Neural progenitor cell (in vitro differentiated cells): ENCODE results near the gene SBK2. TPM values are rescaled to one million over a fixed set of nuclear protein-coding genes. Genes with fewer than 3 reads are reported as not detected.

ENCODE experiments used
- DNase-seq: peaks from one replicate; pipeline ENCODE4 v3.0.0-alpha.2; 2016; ENCODE audit warnings: low spot score
- H2AFZ ChIP-seq: fragments of 200-600 bp; sonication (generic); replicated peaks from 2 replicates; pipeline ENCODE4 v1.6.1; 2016; ENCODE audit warnings: antibody characterized with exemption
- H3F3A ChIP-seq: fragments of 200-600 bp; sonication (generic); 2 replicates; pipeline ENCODE4 v1.6.1; 2016; ENCODE audit warnings: antibody characterized with exemption, low read depth
- H3K27ac ChIP-seq: fragments of 200-600 bp; sonication (generic); 2 replicates; pipeline ENCODE4 v1.5.1; 2016; ENCODE audit warnings: mild to moderate bottlenecking
- H3K27me3 ChIP-seq: fragments of 200-600 bp; sonication (generic); 2 replicates; pipeline ENCODE4 v1.6.1; 2016; ENCODE audit warnings: mild to moderate bottlenecking, moderate library complexity
- H3K36me3 ChIP-seq: fragments of 200-600 bp; sonication (generic); 2 replicates; pipeline ENCODE4 v1.5.1; 2016
- H3K4me1 ChIP-seq: fragments of 200-600 bp; sonication (generic); 2 replicates; pipeline ENCODE4 v1.6.1; 2016; ENCODE audit warnings: mixed run types
- H3K4me2 ChIP-seq: fragments of 200-600 bp; sonication (generic); 2 replicates; pipeline ENCODE4 v1.6.1; 2016
- H3K4me3 ChIP-seq: fragments of 200-600 bp; sonication (generic); 2 replicates; pipeline ENCODE4 v1.5.1; 2016
- H3K79me2 ChIP-seq: fragments of 200-600 bp; sonication (generic); 2 replicates; pipeline ENCODE4 v1.6.1; 2016; ENCODE audit warnings: low read depth
- H3K9ac ChIP-seq: fragments of 200-600 bp; sonication (generic); 2 replicates; pipeline ENCODE4 v1.6.1; 2016
- H3K9me3 ChIP-seq: fragments of 200-600 bp; sonication (generic); 2 replicates; pipeline ENCODE4 v1.5.1; 2016; ENCODE audit warnings: low read depth
- H4K20me1 ChIP-seq: fragments of 200-600 bp; sonication (generic); 2 replicates; pipeline ENCODE4 v1.6.1; 2016; ENCODE audit warnings: low read depth
- H3K27ac Mint-ChIP-seq: 3 replicates; pipeline ENCODE4 v1.8.0; 2021; ENCODE audit warnings: mixed read lengths
- H3K27me3 Mint-ChIP-seq: 2 replicates; pipeline ENCODE4 v1.8.0; 2022; ENCODE audit warnings: low read depth, mild to moderate bottlenecking, inconsistent platforms, moderate library complexity, mixed read lengths; ENCODE audit not compliant: insufficient read depth
- H3K36me3 Mint-ChIP-seq: 3 replicates; pipeline ENCODE4 v1.8.0; 2021; ENCODE audit warnings: mixed read lengths
- H3K4me1 Mint-ChIP-seq: 3 replicates; pipeline ENCODE4 v1.8.0; 2021; ENCODE audit warnings: mixed read lengths
- H3K4me3 Mint-ChIP-seq: 3 replicates; pipeline ENCODE4 v1.8.0; 2021; ENCODE audit warnings: mild to moderate bottlenecking, moderate library complexity, mixed read lengths
- H3K9me3 Mint-ChIP-seq: 3 replicates; pipeline ENCODE4 v1.8.0; 2020; ENCODE audit warnings: mixed read lengths
- EZH2 ChIP-seq: fragments of 200-600 bp; sonication (generic); IDR thresholded peaks from 2 replicates; pipeline ENCODE4 v1.6.1; 2017; ENCODE audit warnings: antibody characterized with exemption, mild to moderate bottlenecking, moderate library complexity
- EZH2phosphoT487 ChIP-seq: fragments of 200-600 bp; sonication (generic); IDR thresholded peaks from 2 replicates; pipeline ENCODE4 v1.6.1; 2017; ENCODE audit warnings: antibody characterized with exemption
- total RNA-seq: library from RNA; depleted of rRNA; stranded (reverse); fragments of >200 nt; gene quantifications from 2 replicates; pipeline ENCODE4 v1.2.3, GENCODE V29; 2015; ENCODE audit warnings: low replicate concordance
- TF ChIP-seq, protein P1 (sequence below): fragments of 200-600 bp; sonication (generic); IDR thresholded peaks from 2 replicates; pipeline ENCODE4 v1.5.1; 2017; ENCODE audit warnings: antibody characterized with exemption, mild to moderate bottlenecking

Gene SBK2
- total RNA-seq, 1 donor from 2014 or later, result not detected

DNA sequence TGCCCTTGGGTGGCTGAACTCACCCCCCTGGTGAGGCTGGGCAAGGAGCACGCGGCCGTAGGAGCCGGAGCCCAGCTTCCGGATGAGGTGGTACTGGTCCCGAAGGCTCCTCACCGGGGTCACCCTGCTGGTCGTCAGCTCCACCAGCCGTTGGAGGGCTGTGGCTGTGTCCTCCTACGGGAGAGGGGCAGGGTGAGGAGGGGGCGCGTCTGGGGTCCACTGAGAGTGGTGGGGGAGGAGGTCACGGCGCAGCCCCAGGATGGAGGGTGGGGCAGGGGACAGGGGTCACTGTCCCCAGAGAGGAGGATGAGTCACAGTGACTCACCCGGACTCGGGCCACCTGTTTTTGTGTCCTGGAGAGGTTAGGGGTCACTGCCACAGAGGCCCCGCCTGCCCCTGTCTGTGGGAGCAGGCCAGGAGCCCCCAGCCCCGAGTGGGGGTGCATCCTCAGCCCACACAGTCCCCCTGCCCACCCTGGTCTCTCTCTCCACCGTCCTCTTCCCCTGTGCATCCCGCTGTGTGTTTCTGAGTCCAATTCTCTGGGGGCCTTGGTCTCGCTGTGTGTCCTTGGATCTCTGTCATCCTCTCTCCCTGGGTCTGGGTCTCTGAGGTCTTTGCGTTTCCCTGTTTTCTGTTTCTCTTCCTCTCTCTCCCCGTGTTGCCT lies 8.0 kb upstream of the SBK2 start:
- Mint-ChIP-seq H3K4me1 (peaks cover 29% of the 10 kb centered on the region), H3K9me3 (peaks cover 8% of the 10 kb centered on the region), H3K4me3 (no peak overlapping the region), H3K36me3 (peaks cover 3% of the 10 kb centered on the region), H3K27ac (peak overlapping the region; percentile 91), H3K27me3 (peaks cover 14% of the 10 kb centered on the region)
- H2AFZ ChIP-seq, result no peak overlapping the region
- H3K27me3 ChIP-seq, result no peaks in the 10 kb centered on the region
- peaks cover 19% of the 10 kb centered on the region for H3F3A ChIP-seq
- H3K36me3 ChIP-seq, result no peaks in the 10 kb centered on the region
- no peak for DNase-seq
- H3K9ac ChIP-seq, result no peak overlapping the region
- H3K79me2 ChIP-seq, result no peaks in the 10 kb centered on the region
- no peaks in the 10 kb centered on the region for H4K20me1 ChIP-seq
- peaks cover 34% of the 10 kb centered on the region for H3K4me1 ChIP-seq
- peak overlapping the region; percentile 49 for H3K4me2 ChIP-seq
- no peak overlapping the region for H3K27ac ChIP-seq
- no peaks in the 10 kb centered on the region for H3K9me3 ChIP-seq
- TF ChIP-seq EZH2, result no peak
- TF ChIP-seq EZH2phosphoT487, result no peak
- TF ChIP-seq, protein P1, sequence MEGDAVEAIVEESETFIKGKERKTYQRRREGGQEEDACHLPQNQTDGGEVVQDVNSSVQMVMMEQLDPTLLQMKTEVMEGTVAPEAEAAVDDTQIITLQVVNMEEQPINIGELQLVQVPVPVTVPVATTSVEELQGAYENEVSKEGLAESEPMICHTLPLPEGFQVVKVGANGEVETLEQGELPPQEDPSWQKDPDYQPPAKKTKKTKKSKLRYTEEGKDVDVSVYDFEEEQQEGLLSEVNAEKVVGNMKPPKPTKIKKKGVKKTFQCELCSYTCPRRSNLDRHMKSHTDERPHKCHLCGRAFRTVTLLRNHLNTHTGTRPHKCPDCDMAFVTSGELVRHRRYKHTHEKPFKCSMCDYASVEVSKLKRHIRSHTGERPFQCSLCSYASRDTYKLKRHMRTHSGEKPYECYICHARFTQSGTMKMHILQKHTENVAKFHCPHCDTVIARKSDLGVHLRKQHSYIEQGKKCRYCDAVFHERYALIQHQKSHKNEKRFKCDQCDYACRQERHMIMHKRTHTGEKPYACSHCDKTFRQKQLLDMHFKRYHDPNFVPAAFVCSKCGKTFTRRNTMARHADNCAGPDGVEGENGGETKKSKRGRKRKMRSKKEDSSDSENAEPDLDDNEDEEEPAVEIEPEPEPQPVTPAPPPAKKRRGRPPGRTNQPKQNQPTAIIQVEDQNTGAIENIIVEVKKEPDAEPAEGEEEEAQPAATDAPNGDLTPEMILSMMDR, result no peak
- H3K4me3 ChIP-seq, result no peak overlapping the region

DNA sequence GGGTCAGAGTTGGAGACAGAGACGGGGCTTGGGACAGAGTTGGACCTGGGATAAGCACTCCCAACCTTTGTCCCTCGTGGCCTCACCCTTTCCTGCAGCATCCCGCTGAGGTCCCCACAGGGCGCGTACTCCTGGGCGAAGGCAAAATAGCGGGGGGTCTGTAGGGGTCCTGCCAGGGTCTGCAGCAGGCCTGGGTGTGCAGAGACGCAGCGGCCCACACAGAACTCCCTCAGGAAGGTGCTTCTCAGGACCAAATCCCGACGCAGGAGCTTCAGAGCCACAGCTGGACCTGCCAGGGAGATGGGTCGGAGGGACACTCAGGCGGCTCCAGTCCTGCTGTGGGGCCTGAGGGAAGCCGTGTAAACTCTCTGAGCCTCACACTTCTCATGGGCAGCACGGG lies 7.1 kb upstream of the SBK2 start:
- Mint-ChIP-seq H3K4me3 (no peak overlapping the region), H3K36me3 (peaks cover 3% of the 10 kb centered on the region), H3K9me3 (peaks cover 8% of the 10 kb centered on the region), H3K27ac (peak overlapping the region; percentile 3), H3K4me1 (peaks cover 25% of the 10 kb centered on the region), H3K27me3 (peaks cover 18% of the 10 kb centered on the region)
- H3K9me3 ChIP-seq, result no peaks in the 10 kb centered on the region
- no peaks in the 10 kb centered on the region for H4K20me1 ChIP-seq
- no peak overlapping the region for H3K9ac ChIP-seq
- no peaks in the 10 kb centered on the region for H3K79me2 ChIP-seq
- H3K4me1 ChIP-seq, result peaks cover 32% of the 10 kb centered on the region
- no peak for TF ChIP-seq EZH2phosphoT487
- H3K4me3 ChIP-seq, result no peak overlapping the region
- DNase-seq, result no peak
- no peak overlapping the region for H3K4me2 ChIP-seq
- H3K27me3 ChIP-seq, result no peaks in the 10 kb centered on the region
- no peak overlapping the region for H2AFZ ChIP-seq
- H3K27ac ChIP-seq, result no peak overlapping the region
- peaks cover 17% of the 10 kb centered on the region for H3F3A ChIP-seq
- H3K36me3 ChIP-seq, result no peaks in the 10 kb centered on the region

- Mint-ChIP-seq H3K4me3 (no peak overlapping the region), H3K36me3 (peaks cover 3% of the 10 kb centered on the region), H3K27me3 (peaks cover 18% of the 10 kb centered on the region), H3K27ac (peak overlapping the region; percentile 3), H3K4me1 (peaks cover 25% of the 10 kb centered on the region), H3K9me3 (peaks cover 8% of the 10 kb centered on the region)
- Histone ChIP-seq H3K36me3 (no peaks in the 10 kb centered on the region), H3K27me3 (no peaks in the 10 kb centered on the region), H3K27ac (no peak overlapping the region), H2AFZ (no peak overlapping the region), H3K4me1 (peaks cover 30% of the 10 kb centered on the region), H3K9me3 (no peaks in the 10 kb centered on the region), H3K4me3 (no peak overlapping the region), H4K20me1 (no peaks in the 10 kb centered on the region), H3K79me2 (no peaks in the 10 kb centered on the region), H3K4me2 (no peak overlapping the region), H3F3A (peaks cover 16% of the 10 kb centered on the region), H3K9ac (no peak overlapping the region)
- no peak for TF ChIP-seq EZH2
- TF ChIP-seq, protein P1, result no peak
- TF ChIP-seq EZH2phosphoT487, result no peak
- DNase-seq, result no peak
Measured at GRCh38 chr19:55543567-55543966, 6.6 kb upstream of the SBK2 start.

- peaks cover 17% of the 10 kb centered on the region for H3K4me1 Mint-ChIP-seq
- Histone ChIP-seq H3F3A (peaks cover 22% of the 10 kb centered on the region), H3K27me3 (no peaks in the 10 kb centered on the region), H3K9ac (no peak overlapping the region), H3K27ac (no peak overlapping the region), H3K4me1 (peaks cover 31% of the 10 kb centered on the region), H2AFZ (no peak overlapping the region), H3K4me3 (no peak overlapping the region), H3K36me3 (no peaks in the 10 kb centered on the region), H3K79me2 (no peaks in the 10 kb centered on the region), H3K9me3 (no peaks in the 10 kb centered on the region), H3K4me2 (no peak overlapping the region), H4K20me1 (no peaks in the 10 kb centered on the region)
- peak overlapping the region; percentile 9 for H3K4me3 Mint-ChIP-seq
- H3K27me3 Mint-ChIP-seq, result peaks cover 14% of the 10 kb centered on the region
- no peak for DNase-seq
- H3K9me3 Mint-ChIP-seq, result peaks cover 8% of the 10 kb centered on the region
- TF ChIP-seq, protein P1, result no peak
- no peak for TF ChIP-seq EZH2phosphoT487
- TF ChIP-seq EZH2, result no peak
- no peak overlapping the region for H3K27ac Mint-ChIP-seq
- H3K36me3 Mint-ChIP-seq, result peaks cover 3% of the 10 kb centered on the region
Measured at GRCh38 chr19:55542292-55542855, 5.4 kb upstream of the SBK2 start.
